HG03432 (cell line): ENCODE results near the gene PTPN5.
A peak's percentile ranks its signal among the peaks of the same experiment; 100 is the strongest.

Source experiments
- ATAC-seq: cut with Tn5 transposase; IDR thresholded peaks from one replicate; pipeline ENCODE4 v1.9.1; 2021; ENCODE audit warnings: mild to moderate bottlenecking, moderate library complexity; ENCODE audit not compliant: unreplicated experiment

The PTPN5 gene

GRCh38 chr11:18713646-18714442, 77.8 kb downstream of the PTPN5 start:
- ATAC-seq: no peak

- peak; percentile 43 for ATAC-seq
Measured at GRCh38 chr11:18710545-18710944, 81.1 kb downstream of the PTPN5 start.

- ATAC-seq: no peak
Measured at GRCh38 chr11:18709414-18709813, 82.2 kb downstream of the PTPN5 start.

GRCh38 chr11:18707811-18708340, 83.7 kb downstream of the PTPN5 start:
- no peak for ATAC-seq

GRCh38 chr11:18706330-18707243, 85.0 kb downstream of the PTPN5 start:
- ATAC-seq: peak; percentile 63

GRCh38 chr11:18705651-18706281, 85.8 kb downstream of the PTPN5 start:
- ATAC-seq: no peak

GRCh38 chr11:18704698-18705097, 86.9 kb downstream of the PTPN5 start:
- no peak for ATAC-seq

- ATAC-seq: no peak
Measured at GRCh38 chr11:18704045-18704645, 87.5 kb downstream of the PTPN5 start.

- ATAC-seq: no peak
Measured at GRCh38 chr11:18703001-18703763, 88.4 kb downstream of the PTPN5 start.

GRCh38 chr11:18701614-18702216, 89.9 kb downstream of the PTPN5 start:
- no peak for ATAC-seq

GRCh38 chr11:18700872-18701271, 90.7 kb downstream of the PTPN5 start:
- no peak for ATAC-seq

- ATAC-seq: no peak
Measured at GRCh38 chr11:18700375-18700774, 91.2 kb downstream of the PTPN5 start.

- no peak for ATAC-seq
Measured at GRCh38 chr11:18699848-18700261, 91.7 kb downstream of the PTPN5 start.

GRCh38 chr11:18699269-18699596, 92.4 kb downstream of the PTPN5 start:
- no peak for ATAC-seq

GRCh38 chr11:18698341-18699268, 93.0 kb downstream of the PTPN5 start, which contains the start of gene TMEM86A:
Gene TMEM86A, plus strand, starts transcription at chr11:18698779. Its CDS starts 108 bp downstream, at chr11:18698887.
- peak; percentile 95 for ATAC-seq

- ATAC-seq: no peak
Measured at GRCh38 chr11:18697576-18697975, 94.0 kb downstream of the PTPN5 start.

- no peak for ATAC-seq
Measured at GRCh38 chr11:18696638-18697225, 94.9 kb downstream of the PTPN5 start.
